ENCODE results near the gene GOLGA6L26. TPM values are rescaled to one million over a fixed set of nuclear protein-coding genes. Genes with fewer than 3 reads are reported as not detected.
"Not testable (repeated sequence)": the region's sequence is repeated elsewhere in the genome, so short reads cannot be mapped to it uniquely, and the experiment has no call there.

GOLGA6L26 gene
- not detected for total RNA-seq

GRCh38 chr15:23334096-23334495 lies at the start of gene GOLGA6L26:
GOLGA6L26 (minus strand) TSS chr15:23334196; CDS start chr15:23334135, 61 bp downstream.
- not testable (repeated sequence) for H3K27me3 ChIP-seq (replicated peaks; ENCODE audit: insufficient read depth); H3K36me3 ChIP-seq

GRCh38 chr15:23381192-23381591 lies 47.2 kb upstream of the GOLGA6L26 start:
- H3K27ac ChIP-seq: not testable (repeated sequence)

More at GRCh38 chr15:23334096-23334495, at the start of gene GOLGA6L26:
- H3K4me1 ChIP-seq (ENCODE audit: control insufficient read depth in 1 of 2, low read depth in 2 of 2); H3K9me3 ChIP-seq; ATAC-seq (ENCODE audit: insufficient number of reproducible peaks, low FRiP score, low read depth); DNase-seq (ENCODE audit: low spot score); H3K4me3 ChIP-seq; H3K27ac ChIP-seq: not testable (repeated sequence)

GRCh38 chr15:23380700-23381099 lies 46.7 kb upstream of the GOLGA6L26 start:
- not testable (repeated sequence) for DNase-seq (ENCODE audit: low spot score)

More at GRCh38 chr15:23381192-23381591, 47.2 kb upstream of the GOLGA6L26 start:
- H3K9me3 ChIP-seq; H3K4me3 ChIP-seq; H3K4me1 ChIP-seq (ENCODE audit: control insufficient read depth in 1 of 2, low read depth in 2 of 2); ATAC-seq (ENCODE audit: insufficient number of reproducible peaks, low FRiP score, low read depth); DNase-seq (ENCODE audit: low spot score); H3K36me3 ChIP-seq; H3K27me3 ChIP-seq (replicated peaks; ENCODE audit: insufficient read depth): not testable (repeated sequence)

GRCh38 chr15:23378946-23379345 lies 45.0 kb upstream of the GOLGA6L26 start:
- not testable (repeated sequence) for H3K36me3 ChIP-seq; DNase-seq (ENCODE audit: low spot score); ATAC-seq (ENCODE audit: insufficient number of reproducible peaks, low FRiP score, low read depth); H3K9me3 ChIP-seq; H3K4me3 ChIP-seq; H3K4me1 ChIP-seq (ENCODE audit: control insufficient read depth in 1 of 2, low read depth in 2 of 2); H3K27ac ChIP-seq; H3K27me3 ChIP-seq (replicated peaks; ENCODE audit: insufficient read depth)

More at GRCh38 chr15:23380700-23381099, 46.7 kb upstream of the GOLGA6L26 start:
- H3K9me3 ChIP-seq; H3K4me3 ChIP-seq; ATAC-seq (ENCODE audit: insufficient number of reproducible peaks, low FRiP score, low read depth); H3K27ac ChIP-seq; H3K27me3 ChIP-seq (replicated peaks; ENCODE audit: insufficient read depth); H3K36me3 ChIP-seq; H3K4me1 ChIP-seq (ENCODE audit: control insufficient read depth in 1 of 2, low read depth in 2 of 2): not testable (repeated sequence)

GRCh38 chr15:23374226-23374625 lies 40.2 kb upstream of the GOLGA6L26 start:
- H3K27me3 ChIP-seq (replicated peaks; ENCODE audit: insufficient read depth); H3K27ac ChIP-seq; DNase-seq (ENCODE audit: low spot score); H3K4me3 ChIP-seq; ATAC-seq (ENCODE audit: insufficient number of reproducible peaks, low FRiP score, low read depth); H3K9me3 ChIP-seq; H3K36me3 ChIP-seq: not testable (repeated sequence)
- peaks cover 24 to 34% of the 10 kb centered on the region in 2 donors for H3K4me1 ChIP-seq (ENCODE audit: control insufficient read depth in 1 of 2, low read depth in 2 of 2)

- not testable (repeated sequence) for H3K27me3 ChIP-seq (replicated peaks; ENCODE audit: insufficient read depth); ATAC-seq (ENCODE audit: insufficient number of reproducible peaks, low FRiP score, low read depth); H3K4me3 ChIP-seq; H3K9me3 ChIP-seq; DNase-seq (ENCODE audit: low spot score); H3K36me3 ChIP-seq
- Histone ChIP-seq H3K27ac (peak overlapping the region; percentile 87), H3K4me1 (ENCODE audit: control insufficient read depth in 1 of 2, low read depth in 2 of 2) (peaks cover 24 to 41% of the 10 kb centered on the region in 2 donors)
Measured at GRCh38 chr15:23372891-23373600, 39.0 kb upstream of the GOLGA6L26 start.

GRCh38 chr15:23372284-23372683 lies 38.3 kb upstream of the GOLGA6L26 start:
- Histone ChIP-seq H3K4me1 (ENCODE audit: control insufficient read depth in 1 of 2, low read depth in 2 of 2) (peaks cover 24 to 41% of the 10 kb centered on the region in 2 donors), H3K27me3 (replicated peaks; ENCODE audit: insufficient read depth) (no peaks in the 10 kb centered on the region), H3K9me3 (no peaks in the 10 kb centered on the region), H3K4me3 (peak overlapping the region; percentile 13), H3K36me3 (no peaks in the 10 kb centered on the region), H3K27ac (peak overlapping the region; percentile 87)
- DNase-seq (ENCODE audit: low spot score) (no peak), ATAC-seq (ENCODE audit: insufficient number of reproducible peaks, low FRiP score, low read depth) (no peak)
- no peak for TF ChIP-seq CTCF (IDR thresholded peaks at IDR 0.05)

GRCh38 chr15:23371868-23372267 lies 37.9 kb upstream of the GOLGA6L26 start:
- ATAC-seq (ENCODE audit: insufficient number of reproducible peaks, low FRiP score, low read depth); DNase-seq (ENCODE audit: low spot score): not testable (repeated sequence)
- H3K27ac ChIP-seq: peak overlapping the region; percentile 87

GRCh38 chr15:23371134-23371533 lies 37.1 kb upstream of the GOLGA6L26 start:
- H3K4me3 ChIP-seq; H3K9me3 ChIP-seq; H3K36me3 ChIP-seq; H3K27me3 ChIP-seq (replicated peaks; ENCODE audit: insufficient read depth); DNase-seq (ENCODE audit: low spot score); ATAC-seq (ENCODE audit: insufficient number of reproducible peaks, low FRiP score, low read depth): not testable (repeated sequence)
- Histone ChIP-seq H3K4me1 (ENCODE audit: control insufficient read depth in 1 of 2, low read depth in 2 of 2) (peaks cover 24 to 41% of the 10 kb centered on the region in 2 donors), H3K27ac (peak overlapping the region; percentile 87)

More at GRCh38 chr15:23371868-23372267, 37.9 kb upstream of the GOLGA6L26 start:
- not testable (repeated sequence) for H3K9me3 ChIP-seq; H3K36me3 ChIP-seq; H3K27me3 ChIP-seq (replicated peaks; ENCODE audit: insufficient read depth)
- Histone ChIP-seq H3K4me3 (peak overlapping the region; percentile 13), H3K4me1 (ENCODE audit: control insufficient read depth in 1 of 2, low read depth in 2 of 2) (peaks cover 24 to 41% of the 10 kb centered on the region in 2 donors)

All from thoracic aorta (tissue), 2 donors.